Measurements from ENCODE around the gene KCNMA1.
A peak's percentile ranks its signal among the peaks of the same experiment; 100 is the strongest.

Gene KCNMA1

GRCh38 chr10:77261146-77261545, 376.5 kb downstream of the KCNMA1 start:
- no peak for DNase-seq

GRCh38 chr10:77259171-77259874, 378.3 kb downstream of the KCNMA1 start:
- no peak for DNase-seq

GRCh38 chr10:77256346-77256745, 381.3 kb downstream of the KCNMA1 start:
- DNase-seq = no peak

GRCh38 chr10:77253556-77254064, 384.0 kb downstream of the KCNMA1 start:
- no peak for DNase-seq

- DNase-seq = peak; percentile 45
These were observed 384.5 kb downstream of the KCNMA1 start for GRCh38 chr10:77253147-77253545.

GRCh38 chr10:77252380-77253146, 385.0 kb downstream of the KCNMA1 start:
- DNase-seq = no peak

- DNase-seq = peak; percentile 45
These were observed 386.2 kb downstream of the KCNMA1 start for GRCh38 chr10:77251297-77252013.

GRCh38 chr10:77249901-77250459, 387.6 kb downstream of the KCNMA1 start:
- DNase-seq = no peak

GRCh38 chr10:77248104-77248790, 389.4 kb downstream of the KCNMA1 start:
- DNase-seq = peak; percentile 61

- peak; percentile 60 for DNase-seq
These were observed 390.3 kb downstream of the KCNMA1 start for GRCh38 chr10:77247031-77247990.

GRCh38 chr10:77245953-77246352, 391.7 kb downstream of the KCNMA1 start:
- peak; percentile 84 for DNase-seq

GRCh38 chr10:77244746-77245145, 392.9 kb downstream of the KCNMA1 start:
- peak; percentile 29 for DNase-seq

- no peak for DNase-seq
These were observed 393.3 kb downstream of the KCNMA1 start for GRCh38 chr10:77244286-77244685.

GRCh38 chr10:77241350-77241725, 396.3 kb downstream of the KCNMA1 start:
- DNase-seq = no peak

GRCh38 chr10:77240706-77241349, 396.8 kb downstream of the KCNMA1 start:
- DNase-seq = no peak

GRCh38 chr10:77240041-77240652, 397.5 kb downstream of the KCNMA1 start:
- DNase-seq = no peak

GRCh38 chr10:77237120-77237519, 400.5 kb downstream of the KCNMA1 start:
- no peak for DNase-seq

- DNase-seq = peak; percentile 42
These were observed 400.9 kb downstream of the KCNMA1 start for GRCh38 chr10:77236700-77237099.

GRCh38 chr10:77236029-77236428, 401.6 kb downstream of the KCNMA1 start:
- no peak for DNase-seq

GRCh38 chr10:77234599-77234998, 403.0 kb downstream of the KCNMA1 start:
- no peak for DNase-seq
